Right kidney (tissue), 9 donors: Measurements from ENCODE around the gene RBM39.
"Not testable (repeated sequence)": the region's sequence is repeated elsewhere in the genome, so short reads cannot be mapped to it uniquely, and the experiment has no call there.

Experiments used
- DNase-seq: peaks from one replicate; pipeline ENCODE4 v3.0.0-alpha.2; 2016
- long read RNA-seq, 8 donors: transcript quantifications; one replicate each; lab custom pipeline, GENCODE V29; 2026

RBM39 gene
- long read RNA-seq, donor 1, full-length matches to known transcripts = 118 of 284 reads
- long read RNA-seq, donor 1, partial matches to known transcripts = 147 of 284 reads
- long read RNA-seq, donor 1, other reads (novel, unspliced or antisense) = 19 of 284 reads
- long read RNA-seq, donor 2, transcript RBM39-203 (17 exons, 2,831 nt) = minor isoform, 10 of 114 reads
- long read RNA-seq, donor 2, transcript RBM39-201 (17 exons, 2,488 nt) = major isoform, 15 of 114 reads
- long read RNA-seq, donor 2, partial matches to known transcripts = 68 of 114 reads
- long read RNA-seq, donor 2, other reads (novel, unspliced or antisense) = 0 of 114 reads
- long read RNA-seq, donor 3, transcript RBM39-235 (3 exons, 436 nt) = major isoform, 8 of 73 reads
- long read RNA-seq, donor 3, transcript RBM39-222 (3 exons, 861 nt) = minor isoform, 6 of 73 reads
- long read RNA-seq, donor 3, transcript RBM39-201 (17 exons, 2,488 nt) = minor isoform, 6 of 73 reads
- long read RNA-seq, donor 3, transcript RBM39-240 (6 exons, 759 nt) = major isoform, 8 of 73 reads
- long read RNA-seq, donor 3, partial matches to known transcripts = 22 of 73 reads
- long read RNA-seq, donor 3, other reads (novel, unspliced or antisense) = 0 of 73 reads
- long read RNA-seq, donor 4, full-length matches to known transcripts = 92 of 231 reads
- long read RNA-seq, donor 4, partial matches to known transcripts = 134 of 231 reads
- long read RNA-seq, donor 4, other reads (novel, unspliced or antisense) = 5 of 231 reads
- long read RNA-seq, donor 5, transcript RBM39-203 (17 exons, 2,831 nt) = minor isoform, 9 of 159 reads
- long read RNA-seq, donor 5, transcript RBM39-240 (6 exons, 759 nt) = major isoform, 20 of 159 reads
- long read RNA-seq, donor 5, transcript RBM39-225 (6 exons, 825 nt) = minor isoform, 13 of 159 reads
- long read RNA-seq, donor 5, transcript RBM39-201 (17 exons, 2,488 nt) = minor isoform, 12 of 159 reads
- long read RNA-seq, donor 5, partial matches to known transcripts = 71 of 159 reads
- long read RNA-seq, donor 5, other reads (novel, unspliced or antisense) = 6 of 159 reads
- long read RNA-seq, donor 6, full-length matches to known transcripts = 56 of 125 reads
- long read RNA-seq, donor 6, partial matches to known transcripts = 69 of 125 reads
- long read RNA-seq, donor 6, other reads (novel, unspliced or antisense) = 0 of 125 reads
- long read RNA-seq, donor 7, transcript RBM39-241 (4 exons, 632 nt) = minor isoform, 7 of 207 reads
- long read RNA-seq, donor 7, transcript RBM39-203 (17 exons, 2,831 nt) = minor isoform, 7 of 207 reads
- long read RNA-seq, donor 7, transcript RBM39-201 (17 exons, 2,488 nt) = major isoform, 9 of 207 reads
- long read RNA-seq, donor 7, transcript RBM39-222 (3 exons, 861 nt) = major isoform, 9 of 207 reads
- long read RNA-seq, donor 7, partial matches to known transcripts = 135 of 207 reads
- long read RNA-seq, donor 7, other reads (novel, unspliced or antisense) = 0 of 207 reads
- long read RNA-seq, donor 8, full-length matches to known transcripts = 64 of 139 reads
- long read RNA-seq, donor 8, partial matches to known transcripts = 75 of 139 reads
- long read RNA-seq, donor 8, other reads (novel, unspliced or antisense) = 0 of 139 reads

- peak; percentile 98 for DNase-seq
Measured at GRCh38 chr20:35741892-35742740, at the start of gene RBM39. Gene RBM39 (minus strand): TSS chr20:35742260. CDS start chr20:35740874, 1,386 bp downstream.

- DNase-seq = no peak
Measured at GRCh38 chr20:35791821-35792220, 49.8 kb upstream of the RBM39 start.

GRCh38 chr20:35791097-35791496 lies 49.0 kb upstream of the RBM39 start:
- no peak for DNase-seq

GRCh38 chr20:35788796-35789195 lies 46.7 kb upstream of the RBM39 start:
- no peak for DNase-seq

- not testable (repeated sequence) for DNase-seq
Measured at GRCh38 chr20:35785541-35785940, 43.5 kb upstream of the RBM39 start.

GRCh38 chr20:35783811-35784210 lies 41.8 kb upstream of the RBM39 start:
- not testable (repeated sequence) for DNase-seq

GRCh38 chr20:35776513-35777101 lies 34.5 kb upstream of the RBM39 start:
- no peak for DNase-seq

- DNase-seq = no peak
Measured at GRCh38 chr20:35774391-35774790, 32.3 kb upstream of the RBM39 start.

GRCh38 chr20:35773154-35773751 lies 31.2 kb upstream of the RBM39 start:
- peak; percentile 4 for DNase-seq

GRCh38 chr20:35772563-35773058 lies 30.6 kb upstream of the RBM39 start:
- no peak for DNase-seq

GRCh38 chr20:35771689-35772562 lies 29.9 kb upstream of the RBM39 start, which contains the start of gene PHF20:
Gene PHF20 (plus strand): TSS chr20:35772015. CDS start chr20:35801523, 29,508 bp downstream.
- DNase-seq = peak; percentile 82

GRCh38 chr20:35771367-35771688 lies 29.3 kb upstream of the RBM39 start:
- DNase-seq = no peak

- DNase-seq = peak; percentile 44
Measured at GRCh38 chr20:35768731-35769664, 26.9 kb upstream of the RBM39 start.

GRCh38 chr20:35767683-35768481 lies 25.8 kb upstream of the RBM39 start:
- DNase-seq = peak; percentile 39

- DNase-seq = no peak
Measured at GRCh38 chr20:35766843-35767242, 24.8 kb upstream of the RBM39 start.

- DNase-seq = not testable (repeated sequence)
Measured at GRCh38 chr20:35764936-35765335, 22.9 kb upstream of the RBM39 start.
